SK-N-SH (cell line): ENCODE results near the gene ZNF646.

Experiments used
- CTCF ChIP-seq: fragments of 200-600 bp; sonication (generic); IDR thresholded peaks from 2 replicates; pipeline ENCODE4 v1.6.1; 2017; ENCODE audit warnings: antibody characterized with exemption, mild to moderate bottlenecking, moderate library complexity
- GABPA ChIP-seq: IDR thresholded peaks from 2 replicates; pipeline ENCODE4 v1.4.0; 2012; ENCODE audit warnings: low read depth, mild to moderate bottlenecking
- MEF2A ChIP-seq: IDR thresholded peaks from 2 replicates; pipeline ENCODE4 v1.4.0; 2012; ENCODE audit warnings: low read depth, borderline replicate concordance
- PBX3 ChIP-seq: IDR thresholded peaks from 2 replicates; pipeline ENCODE4; 2012
- POLR2AphosphoS5 ChIP-seq: IDR thresholded peaks from 2 replicates; pipeline ENCODE4 v1.6.1; 2012; ENCODE audit warnings: low read depth, low read length
- RAD21 ChIP-seq: IDR thresholded peaks from 2 replicates; pipeline ENCODE4 v1.6.1; 2012; ENCODE audit warnings: mild to moderate bottlenecking, low read length

GRCh38 chr16:31029272-31029671, 45.0 kb upstream of the ZNF646 start:
- TF ChIP-seq CTCF (no peak), PBX3 (no peak), POLR2AphosphoS5 (no peak), GABPA (no peak), MEF2A (no peak), RAD21 (no peak)
